ENCODE results near the gene PDE7B.
"Not testable (repeated sequence)": the region's sequence is repeated elsewhere in the genome, so short reads cannot be mapped to it uniquely, and the experiment has no call there.

Gene PDE7B

GRCh38 chr6:136137739-136138402, 286.4 kb downstream of the PDE7B start:
- no peaks in the 10 kb centered on the region for H3K27me3 ChIP-seq (ENCODE audit: low read depth, low read length)
- H3K4me1 ChIP-seq (ENCODE audit: control insufficient read depth in 1 of 2, insufficient read depth in 2 of 2, low read length in 2 of 2), result no peaks in the 10 kb centered on the region
- peaks cover 0 to 2% of the 10 kb centered on the region in 2 donors for H3K9me3 ChIP-seq (ENCODE audit: control insufficient read depth in 1 of 2, low read length in 2 of 2)
- H3K4me3 ChIP-seq (ENCODE audit: low read depth in 1 of 2, low read length in 2 of 2), result no peak overlapping the region
- H3K36me3 ChIP-seq (ENCODE audit: control insufficient read depth in 1 of 2, insufficient read depth in 2 of 2, low read length in 2 of 2), result no peaks in the 10 kb centered on the region
- H3K27ac ChIP-seq (ENCODE audit: low read length), result no peak overlapping the region

GRCh38 chr6:136139111-136139510, 287.6 kb downstream of the PDE7B start:
- H3K9me3 ChIP-seq (ENCODE audit: control insufficient read depth in 1 of 2, low read length in 2 of 2); H3K27ac ChIP-seq (ENCODE audit: low read length); H3K4me3 ChIP-seq (ENCODE audit: low read depth in 1 of 2, low read length in 2 of 2); H3K27me3 ChIP-seq (ENCODE audit: low read depth, low read length); H3K4me1 ChIP-seq (ENCODE audit: control insufficient read depth in 1 of 2, insufficient read depth in 2 of 2, low read length in 2 of 2); H3K36me3 ChIP-seq (ENCODE audit: control insufficient read depth in 1 of 2, insufficient read depth in 2 of 2, low read length in 2 of 2): not testable (repeated sequence)

- H3K4me1 ChIP-seq (ENCODE audit: control insufficient read depth in 1 of 2, insufficient read depth in 2 of 2, low read length in 2 of 2), result no peaks in the 10 kb centered on the region
- no peak overlapping the region for H3K4me3 ChIP-seq (ENCODE audit: low read depth in 1 of 2, low read length in 2 of 2)
- peaks cover 0 to 2% of the 10 kb centered on the region in 2 donors for H3K9me3 ChIP-seq (ENCODE audit: control insufficient read depth in 1 of 2, low read length in 2 of 2)
- peaks cover 0 to 3% of the 10 kb centered on the region in 2 donors for H3K36me3 ChIP-seq (ENCODE audit: control insufficient read depth in 1 of 2, insufficient read depth in 2 of 2, low read length in 2 of 2)
- no peaks in the 10 kb centered on the region for H3K27me3 ChIP-seq (ENCODE audit: low read depth, low read length)
- H3K27ac ChIP-seq (ENCODE audit: low read length), result no peak overlapping the region
These were observed 292.9 kb downstream of the PDE7B start for GRCh38 chr6:136144251-136145023.

GRCh38 chr6:136146130-136146529, 294.6 kb downstream of the PDE7B start:
- no peaks in the 10 kb centered on the region for H3K27me3 ChIP-seq (ENCODE audit: low read depth, low read length)
- no peaks in the 10 kb centered on the region for H3K4me1 ChIP-seq (ENCODE audit: control insufficient read depth in 1 of 2, insufficient read depth in 2 of 2, low read length in 2 of 2)
- H3K27ac ChIP-seq (ENCODE audit: low read length), result no peak overlapping the region
- H3K4me3 ChIP-seq (ENCODE audit: low read depth in 1 of 2, low read length in 2 of 2), result no peak overlapping the region
- H3K36me3 ChIP-seq (ENCODE audit: control insufficient read depth in 1 of 2, insufficient read depth in 2 of 2, low read length in 2 of 2), result peaks cover 0 to 3% of the 10 kb centered on the region in 2 donors
- H3K9me3 ChIP-seq (ENCODE audit: control insufficient read depth in 1 of 2, low read length in 2 of 2), result peaks cover 0 to 2% of the 10 kb centered on the region in 2 donors

- peaks cover 0 to 3% of the 10 kb centered on the region in 2 donors for H3K36me3 ChIP-seq (ENCODE audit: control insufficient read depth in 1 of 2, insufficient read depth in 2 of 2, low read length in 2 of 2)
- no peaks in the 10 kb centered on the region for H3K9me3 ChIP-seq (ENCODE audit: control insufficient read depth in 1 of 2, low read length in 2 of 2)
- H3K27me3 ChIP-seq (ENCODE audit: low read depth, low read length), result no peaks in the 10 kb centered on the region
- H3K27ac ChIP-seq (ENCODE audit: low read length), result no peak overlapping the region
- no peak overlapping the region for H3K4me3 ChIP-seq (ENCODE audit: low read depth in 1 of 2, low read length in 2 of 2)
- H3K4me1 ChIP-seq (ENCODE audit: control insufficient read depth in 1 of 2, insufficient read depth in 2 of 2, low read length in 2 of 2), result no peaks in the 10 kb centered on the region
These were observed 295.8 kb downstream of the PDE7B start for GRCh38 chr6:136147342-136147741.

- Histone ChIP-seq H3K4me1 (ENCODE audit: control insufficient read depth in 1 of 2, insufficient read depth in 2 of 2, low read length in 2 of 2) (no peaks in the 10 kb centered on the region), H3K4me3 (ENCODE audit: low read depth in 1 of 2, low read length in 2 of 2) (no peak overlapping the region), H3K9me3 (ENCODE audit: control insufficient read depth in 1 of 2, low read length in 2 of 2) (no peaks in the 10 kb centered on the region), H3K27ac (ENCODE audit: low read length) (no peak overlapping the region), H3K27me3 (ENCODE audit: low read depth, low read length) (no peaks in the 10 kb centered on the region), H3K36me3 (ENCODE audit: control insufficient read depth in 1 of 2, insufficient read depth in 2 of 2, low read length in 2 of 2) (peaks cover 0 to 3% of the 10 kb centered on the region in 2 donors)
These were observed 296.6 kb downstream of the PDE7B start for GRCh38 chr6:136148051-136148450.

- no peak overlapping the region for H3K27ac ChIP-seq (ENCODE audit: low read length)
- no peaks in the 10 kb centered on the region for H3K27me3 ChIP-seq (ENCODE audit: low read depth, low read length)
- peaks cover 0 to 3% of the 10 kb centered on the region in 2 donors for H3K36me3 ChIP-seq (ENCODE audit: control insufficient read depth in 1 of 2, insufficient read depth in 2 of 2, low read length in 2 of 2)
- no peaks in the 10 kb centered on the region for H3K9me3 ChIP-seq (ENCODE audit: control insufficient read depth in 1 of 2, low read length in 2 of 2)
- no peaks in the 10 kb centered on the region for H3K4me1 ChIP-seq (ENCODE audit: control insufficient read depth in 1 of 2, insufficient read depth in 2 of 2, low read length in 2 of 2)
- no peak overlapping the region for H3K4me3 ChIP-seq (ENCODE audit: low read depth in 1 of 2, low read length in 2 of 2)
These were observed 297.0 kb downstream of the PDE7B start for GRCh38 chr6:136148523-136148922.

GRCh38 chr6:136149311-136149710, 297.8 kb downstream of the PDE7B start:
- H3K27ac ChIP-seq (ENCODE audit: low read length), result no peak overlapping the region
- H3K4me1 ChIP-seq (ENCODE audit: control insufficient read depth in 1 of 2, insufficient read depth in 2 of 2, low read length in 2 of 2), result no peaks in the 10 kb centered on the region

GRCh38 chr6:136150961-136151360, 299.5 kb downstream of the PDE7B start:
- Histone ChIP-seq H3K27ac (ENCODE audit: low read length) (no peak overlapping the region), H3K4me3 (ENCODE audit: low read depth in 1 of 2, low read length in 2 of 2) (no peak overlapping the region), H3K36me3 (ENCODE audit: control insufficient read depth in 1 of 2, insufficient read depth in 2 of 2, low read length in 2 of 2) (peaks cover 7 to 11% of the 10 kb centered on the region in 2 donors), H3K27me3 (ENCODE audit: low read depth, low read length) (no peaks in the 10 kb centered on the region), H3K4me1 (ENCODE audit: control insufficient read depth in 1 of 2, insufficient read depth in 2 of 2, low read length in 2 of 2) (no peaks in the 10 kb centered on the region), H3K9me3 (ENCODE audit: control insufficient read depth in 1 of 2, low read length in 2 of 2) (no peaks in the 10 kb centered on the region)

More at GRCh38 chr6:136149311-136149710, 297.8 kb downstream of the PDE7B start:
- Histone ChIP-seq H3K36me3 (ENCODE audit: control insufficient read depth in 1 of 2, insufficient read depth in 2 of 2, low read length in 2 of 2) (peaks cover 0 to 3% of the 10 kb centered on the region in 2 donors), H3K4me3 (ENCODE audit: low read depth in 1 of 2, low read length in 2 of 2) (no peak overlapping the region), H3K9me3 (ENCODE audit: control insufficient read depth in 1 of 2, low read length in 2 of 2) (no peaks in the 10 kb centered on the region), H3K27me3 (ENCODE audit: low read depth, low read length) (no peaks in the 10 kb centered on the region)

GRCh38 chr6:136153707-136154375, 302.3 kb downstream of the PDE7B start:
- H3K4me1 ChIP-seq (ENCODE audit: control insufficient read depth in 1 of 2, insufficient read depth in 2 of 2, low read length in 2 of 2), result no peaks in the 10 kb centered on the region
- no peak overlapping the region for H3K4me3 ChIP-seq (ENCODE audit: low read depth in 1 of 2, low read length in 2 of 2)
- no peaks in the 10 kb centered on the region for H3K9me3 ChIP-seq (ENCODE audit: control insufficient read depth in 1 of 2, low read length in 2 of 2)
- H3K27me3 ChIP-seq (ENCODE audit: low read depth, low read length), result no peaks in the 10 kb centered on the region
- no peak overlapping the region for H3K27ac ChIP-seq (ENCODE audit: low read length)
- H3K36me3 ChIP-seq (ENCODE audit: control insufficient read depth in 1 of 2, insufficient read depth in 2 of 2, low read length in 2 of 2), result peaks cover 7 to 11% of the 10 kb centered on the region in 2 donors

GRCh38 chr6:136155191-136155590, 303.7 kb downstream of the PDE7B start:
- Histone ChIP-seq H3K4me1 (ENCODE audit: control insufficient read depth in 1 of 2, insufficient read depth in 2 of 2, low read length in 2 of 2) (no peaks in the 10 kb centered on the region), H3K27me3 (ENCODE audit: low read depth, low read length) (no peaks in the 10 kb centered on the region), H3K27ac (ENCODE audit: low read length) (no peak overlapping the region), H3K36me3 (ENCODE audit: control insufficient read depth in 1 of 2, insufficient read depth in 2 of 2, low read length in 2 of 2) (peaks cover 7 to 11% of the 10 kb centered on the region in 2 donors), H3K9me3 (ENCODE audit: control insufficient read depth in 1 of 2, low read length in 2 of 2) (no peaks in the 10 kb centered on the region), H3K4me3 (ENCODE audit: low read depth in 1 of 2, low read length in 2 of 2) (no peak overlapping the region)
